WTC11 (cell line): ENCODE data around the gene VPS35L. TPM values are rescaled to one million over a fixed set of nuclear protein-coding genes. Genes with fewer than 3 reads are reported as not detected.

Experiments
- ATF1 ChIP-seq: sonication (generic); formaldehyde crosslinking; IDR thresholded peaks from 2 replicates; pipeline ENCODE4 v1.8.1; 2023; ENCODE audit warnings: mild to moderate bottlenecking, moderate library complexity, missing genetic modification reagents
- ESRRA ChIP-seq: sonication (generic); formaldehyde crosslinking; IDR thresholded peaks from 2 replicates; pipeline ENCODE4 v1.8.1; 2022; ENCODE audit warnings: mild to moderate bottlenecking, missing genetic modification reagents, borderline replicate concordance
- ETV6 ChIP-seq: sonication (generic); formaldehyde crosslinking; IDR thresholded peaks from 2 replicates; pipeline ENCODE4 v1.8.1; 2022; ENCODE audit warnings: mild to moderate bottlenecking, missing genetic modification reagents
- GRHL2 ChIP-seq: fragments of 250-450 bp; sonication (Bioruptor Pico); IDR thresholded peaks from 2 replicates; pipeline ENCODE4 v1.8.0; 2022; ENCODE audit warnings: mild to moderate bottlenecking, moderate library complexity; ENCODE audit not compliant: insufficient replicate concordance, severe bottlenecking
- JAZF1 ChIP-seq: fragments of 250-450 bp; sonication (Bioruptor Pico); IDR thresholded peaks from 2 replicates; pipeline ENCODE4 v1.9.0; 2021; ENCODE audit warnings: moderate library complexity, mild to moderate bottlenecking, inconsistent platforms
- RELA ChIP-seq: sonication (generic); formaldehyde crosslinking; IDR thresholded peaks from 2 replicates; pipeline ENCODE4 v1.8.1; 2022; ENCODE audit warnings: missing genetic modification reagents, mild to moderate bottlenecking, borderline replicate concordance
- RORB ChIP-seq: fragments of 250-450 bp; sonication (Bioruptor Pico); IDR thresholded peaks from 2 replicates; pipeline ENCODE4 v1.9.0; 2021; ENCODE audit warnings: mild to moderate bottlenecking
- SMAD3 ChIP-seq: sonication (generic); formaldehyde crosslinking; IDR thresholded peaks from 2 replicates; pipeline ENCODE4 v1.8.0; 2022; ENCODE audit warnings: missing genetic modification reagents, mild to moderate bottlenecking, borderline replicate concordance
- TP53 ChIP-seq: sonication (generic); formaldehyde crosslinking; IDR thresholded peaks from 2 replicates; pipeline ENCODE4 v1.8.1; 2023; ENCODE audit warnings: mild to moderate bottlenecking, missing genetic modification reagents
- ZNF281 ChIP-seq: sonication (generic); formaldehyde crosslinking; IDR thresholded peaks from 2 replicates; pipeline ENCODE4 v1.8.0; 2023; ENCODE audit warnings: mild to moderate bottlenecking, missing genetic modification reagents
- ZNF396 ChIP-seq: fragments of 250-450 bp; sonication (Bioruptor Pico); IDR thresholded peaks from 2 replicates; pipeline ENCODE4 v1.8.0; 2021; ENCODE audit warnings: mild to moderate bottlenecking, moderate library complexity, borderline replicate concordance
- total RNA-seq: library from RNA; stranded (reverse); gene quantifications from 3 replicates; pipeline ENCODE4 v1.2.3, GENCODE V29; 2021
- TF ChIP-seq, protein P1 (sequence below): sonication (generic); formaldehyde crosslinking; IDR thresholded peaks from 2 replicates; pipeline ENCODE4 v1.8.1; 2023; ENCODE audit warnings: mild to moderate bottlenecking, missing genetic modification reagents, borderline replicate concordance
- TF ChIP-seq, protein P2 (sequence below): fragments of 250-450 bp; sonication (Bioruptor Pico); conservative IDR thresholded peaks from 2 replicates; pipeline ENCODE4 v1.9.0; 2021; ENCODE audit warnings: mild to moderate bottlenecking
- TF ChIP-seq, protein P3 (sequence below): fragments of 200-600 bp; IDR thresholded peaks from 2 replicates; pipeline ENCODE4 v1.8.0; 2022; ENCODE audit warnings: antibody characterized with exemption
- TF ChIP-seq, protein P4 (sequence below): sonication (generic); formaldehyde crosslinking; IDR thresholded peaks from 2 replicates; pipeline ENCODE4 v1.8.1; 2023; ENCODE audit warnings: mild to moderate bottlenecking, missing genetic modification reagents, moderate library complexity
- TF ChIP-seq, protein P5 (sequence below): fragments of 250-450 bp; sonication (Bioruptor Pico); IDR thresholded peaks from 2 replicates; pipeline ENCODE4 v1.9.0; 2021; ENCODE audit warnings: moderate library complexity, mild to moderate bottlenecking, inconsistent platforms, borderline replicate concordance
- TF ChIP-seq, protein P6 (sequence below): fragments of 250-450 bp; sonication (Bioruptor Pico); IDR thresholded peaks from 2 replicates; pipeline ENCODE4 v1.9.0; 2021; ENCODE audit warnings: mild to moderate bottlenecking, borderline replicate concordance
- TF ChIP-seq, protein P7 (sequence below): sonication (generic); formaldehyde crosslinking; IDR thresholded peaks from 2 replicates; pipeline ENCODE4 v1.8.1; 2022; ENCODE audit warnings: missing genetic modification reagents, borderline replicate concordance

VPS35L gene
- total RNA-seq, 1 experiment from 2014 or later, result 59.7 TPM

GRCh38 chr16:19717741-19718623 is 162.5 kb downstream of the VPS35L start, which contains the start of the genes IQCK and KNOP1 (continued):
- TF ChIP-seq ATF1 (CRISPR knock-in tag), result no peak
- TF ChIP-seq, protein P1, sequence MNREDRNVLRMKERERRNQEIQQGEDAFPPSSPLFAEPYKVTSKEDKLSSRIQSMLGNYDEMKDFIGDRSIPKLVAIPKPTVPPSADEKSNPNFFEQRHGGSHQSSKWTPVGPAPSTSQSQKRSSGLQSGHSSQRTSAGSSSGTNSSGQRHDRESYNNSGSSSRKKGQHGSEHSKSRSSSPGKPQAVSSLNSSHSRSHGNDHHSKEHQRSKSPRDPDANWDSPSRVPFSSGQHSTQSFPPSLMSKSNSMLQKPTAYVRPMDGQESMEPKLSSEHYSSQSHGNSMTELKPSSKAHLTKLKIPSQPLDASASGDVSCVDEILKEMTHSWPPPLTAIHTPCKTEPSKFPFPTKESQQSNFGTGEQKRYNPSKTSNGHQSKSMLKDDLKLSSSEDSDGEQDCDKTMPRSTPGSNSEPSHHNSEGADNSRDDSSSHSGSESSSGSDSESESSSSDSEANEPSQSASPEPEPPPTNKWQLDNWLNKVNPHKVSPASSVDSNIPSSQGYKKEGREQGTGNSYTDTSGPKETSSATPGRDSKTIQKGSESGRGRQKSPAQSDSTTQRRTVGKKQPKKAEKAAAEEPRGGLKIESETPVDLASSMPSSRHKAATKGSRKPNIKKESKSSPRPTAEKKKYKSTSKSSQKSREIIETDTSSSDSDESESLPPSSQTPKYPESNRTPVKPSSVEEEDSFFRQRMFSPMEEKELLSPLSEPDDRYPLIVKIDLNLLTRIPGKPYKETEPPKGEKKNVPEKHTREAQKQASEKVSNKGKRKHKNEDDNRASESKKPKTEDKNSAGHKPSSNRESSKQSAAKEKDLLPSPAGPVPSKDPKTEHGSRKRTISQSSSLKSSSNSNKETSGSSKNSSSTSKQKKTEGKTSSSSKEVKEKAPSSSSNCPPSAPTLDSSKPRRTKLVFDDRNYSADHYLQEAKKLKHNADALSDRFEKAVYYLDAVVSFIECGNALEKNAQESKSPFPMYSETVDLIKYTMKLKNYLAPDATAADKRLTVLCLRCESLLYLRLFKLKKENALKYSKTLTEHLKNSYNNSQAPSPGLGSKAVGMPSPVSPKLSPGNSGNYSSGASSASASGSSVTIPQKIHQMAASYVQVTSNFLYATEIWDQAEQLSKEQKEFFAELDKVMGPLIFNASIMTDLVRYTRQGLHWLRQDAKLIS (CRISPR knock-in tag), result no peak
- TF ChIP-seq, protein P2, sequence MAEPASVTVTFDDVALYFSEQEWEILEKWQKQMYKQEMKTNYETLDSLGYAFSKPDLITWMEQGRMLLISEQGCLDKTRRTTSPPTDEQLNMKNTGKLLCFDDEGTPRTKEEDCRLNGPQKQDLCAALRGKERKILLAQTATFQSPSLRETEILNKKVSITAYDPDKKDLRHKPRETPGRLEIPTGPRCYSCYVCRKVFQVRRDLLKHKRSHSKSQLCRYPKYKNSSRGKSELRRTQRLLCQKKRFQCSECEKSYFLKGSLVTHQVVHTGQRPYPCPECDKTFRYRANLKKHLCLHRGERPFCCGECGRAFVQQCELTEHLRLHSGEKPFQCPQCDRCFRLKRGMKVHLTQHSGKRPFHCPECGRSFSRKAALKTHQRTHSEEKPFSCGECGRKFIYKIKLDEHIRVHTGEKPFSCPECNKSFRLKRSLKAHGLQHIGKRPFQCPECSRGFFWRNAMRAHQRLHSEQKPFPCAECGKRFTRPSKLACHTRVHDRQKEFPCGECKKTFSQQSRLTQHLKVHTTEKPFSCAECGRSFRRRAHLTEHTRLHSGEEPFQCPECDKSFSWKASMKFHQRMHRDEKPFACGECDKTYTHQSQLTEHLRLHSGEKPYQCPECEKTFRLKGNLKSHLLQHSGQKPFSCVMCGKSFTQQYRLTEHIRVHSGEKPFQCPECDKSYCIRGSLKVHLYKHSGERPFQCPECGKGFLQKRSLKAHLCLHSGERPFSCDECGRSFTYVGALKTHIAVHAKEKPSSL (CRISPR knock-in tag), result no peak
- no peak for TF ChIP-seq ZNF281 (CRISPR knock-in tag)
- TF ChIP-seq TP53 (CRISPR knock-in tag), result peak; percentile 58; the same call in 1 of the 2 replicates
- no peak for TF ChIP-seq ESRRA
- no peak for TF ChIP-seq JAZF1 (CRISPR knock-in tag)
- TF ChIP-seq, protein P3, sequence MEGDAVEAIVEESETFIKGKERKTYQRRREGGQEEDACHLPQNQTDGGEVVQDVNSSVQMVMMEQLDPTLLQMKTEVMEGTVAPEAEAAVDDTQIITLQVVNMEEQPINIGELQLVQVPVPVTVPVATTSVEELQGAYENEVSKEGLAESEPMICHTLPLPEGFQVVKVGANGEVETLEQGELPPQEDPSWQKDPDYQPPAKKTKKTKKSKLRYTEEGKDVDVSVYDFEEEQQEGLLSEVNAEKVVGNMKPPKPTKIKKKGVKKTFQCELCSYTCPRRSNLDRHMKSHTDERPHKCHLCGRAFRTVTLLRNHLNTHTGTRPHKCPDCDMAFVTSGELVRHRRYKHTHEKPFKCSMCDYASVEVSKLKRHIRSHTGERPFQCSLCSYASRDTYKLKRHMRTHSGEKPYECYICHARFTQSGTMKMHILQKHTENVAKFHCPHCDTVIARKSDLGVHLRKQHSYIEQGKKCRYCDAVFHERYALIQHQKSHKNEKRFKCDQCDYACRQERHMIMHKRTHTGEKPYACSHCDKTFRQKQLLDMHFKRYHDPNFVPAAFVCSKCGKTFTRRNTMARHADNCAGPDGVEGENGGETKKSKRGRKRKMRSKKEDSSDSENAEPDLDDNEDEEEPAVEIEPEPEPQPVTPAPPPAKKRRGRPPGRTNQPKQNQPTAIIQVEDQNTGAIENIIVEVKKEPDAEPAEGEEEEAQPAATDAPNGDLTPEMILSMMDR, result no peak
- no peak for TF ChIP-seq RORB (CRISPR knock-in tag)
- no peak for TF ChIP-seq ZNF396 (CRISPR knock-in tag)
- peak; percentile 87 for TF ChIP-seq ETV6 (CRISPR knock-in tag)
- TF ChIP-seq SMAD3, result peak; percentile 62; the same call in 1 of the 2 replicates
- TF ChIP-seq, protein P4, sequence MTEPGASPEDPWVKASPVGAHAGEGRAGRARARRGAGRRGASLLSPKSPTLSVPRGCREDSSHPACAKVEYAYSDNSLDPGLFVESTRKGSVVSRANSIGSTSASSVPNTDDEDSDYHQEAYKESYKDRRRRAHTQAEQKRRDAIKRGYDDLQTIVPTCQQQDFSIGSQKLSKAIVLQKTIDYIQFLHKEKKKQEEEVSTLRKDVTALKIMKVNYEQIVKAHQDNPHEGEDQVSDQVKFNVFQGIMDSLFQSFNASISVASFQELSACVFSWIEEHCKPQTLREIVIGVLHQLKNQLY (CRISPR knock-in tag), result no peak
- TF ChIP-seq GRHL2 (CRISPR knock-in tag), result no peak
- TF ChIP-seq, protein P5, sequence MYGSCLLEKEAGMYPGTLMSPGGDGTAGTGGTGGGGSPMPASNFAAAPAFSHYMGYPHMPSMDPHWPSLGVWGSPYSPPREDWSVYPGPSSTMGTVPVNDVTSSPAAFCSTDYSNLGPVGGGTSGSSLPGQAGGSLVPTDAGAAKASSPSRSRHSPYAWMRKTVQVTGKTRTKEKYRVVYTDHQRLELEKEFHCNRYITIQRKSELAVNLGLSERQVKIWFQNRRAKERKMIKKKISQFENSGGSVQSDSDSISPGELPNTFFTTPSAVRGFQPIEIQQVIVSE (CRISPR knock-in tag), result no peak
- TF ChIP-seq, protein P6, sequence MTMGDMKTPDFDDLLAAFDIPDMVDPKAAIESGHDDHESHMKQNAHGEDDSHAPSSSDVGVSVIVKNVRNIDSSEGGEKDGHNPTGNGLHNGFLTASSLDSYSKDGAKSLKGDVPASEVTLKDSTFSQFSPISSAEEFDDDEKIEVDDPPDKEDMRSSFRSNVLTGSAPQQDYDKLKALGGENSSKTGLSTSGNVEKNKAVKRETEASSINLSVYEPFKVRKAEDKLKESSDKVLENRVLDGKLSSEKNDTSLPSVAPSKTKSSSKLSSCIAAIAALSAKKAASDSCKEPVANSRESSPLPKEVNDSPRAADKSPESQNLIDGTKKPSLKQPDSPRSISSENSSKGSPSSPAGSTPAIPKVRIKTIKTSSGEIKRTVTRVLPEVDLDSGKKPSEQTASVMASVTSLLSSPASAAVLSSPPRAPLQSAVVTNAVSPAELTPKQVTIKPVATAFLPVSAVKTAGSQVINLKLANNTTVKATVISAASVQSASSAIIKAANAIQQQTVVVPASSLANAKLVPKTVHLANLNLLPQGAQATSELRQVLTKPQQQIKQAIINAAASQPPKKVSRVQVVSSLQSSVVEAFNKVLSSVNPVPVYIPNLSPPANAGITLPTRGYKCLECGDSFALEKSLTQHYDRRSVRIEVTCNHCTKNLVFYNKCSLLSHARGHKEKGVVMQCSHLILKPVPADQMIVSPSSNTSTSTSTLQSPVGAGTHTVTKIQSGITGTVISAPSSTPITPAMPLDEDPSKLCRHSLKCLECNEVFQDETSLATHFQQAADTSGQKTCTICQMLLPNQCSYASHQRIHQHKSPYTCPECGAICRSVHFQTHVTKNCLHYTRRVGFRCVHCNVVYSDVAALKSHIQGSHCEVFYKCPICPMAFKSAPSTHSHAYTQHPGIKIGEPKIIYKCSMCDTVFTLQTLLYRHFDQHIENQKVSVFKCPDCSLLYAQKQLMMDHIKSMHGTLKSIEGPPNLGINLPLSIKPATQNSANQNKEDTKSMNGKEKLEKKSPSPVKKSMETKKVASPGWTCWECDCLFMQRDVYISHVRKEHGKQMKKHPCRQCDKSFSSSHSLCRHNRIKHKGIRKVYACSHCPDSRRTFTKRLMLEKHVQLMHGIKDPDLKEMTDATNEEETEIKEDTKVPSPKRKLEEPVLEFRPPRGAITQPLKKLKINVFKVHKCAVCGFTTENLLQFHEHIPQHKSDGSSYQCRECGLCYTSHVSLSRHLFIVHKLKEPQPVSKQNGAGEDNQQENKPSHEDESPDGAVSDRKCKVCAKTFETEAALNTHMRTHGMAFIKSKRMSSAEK (CRISPR knock-in tag), result no peak
- peak; percentile 36; the same call in 1 of the 2 replicates for TF ChIP-seq RELA (CRISPR knock-in tag)
- TF ChIP-seq, protein P7, sequence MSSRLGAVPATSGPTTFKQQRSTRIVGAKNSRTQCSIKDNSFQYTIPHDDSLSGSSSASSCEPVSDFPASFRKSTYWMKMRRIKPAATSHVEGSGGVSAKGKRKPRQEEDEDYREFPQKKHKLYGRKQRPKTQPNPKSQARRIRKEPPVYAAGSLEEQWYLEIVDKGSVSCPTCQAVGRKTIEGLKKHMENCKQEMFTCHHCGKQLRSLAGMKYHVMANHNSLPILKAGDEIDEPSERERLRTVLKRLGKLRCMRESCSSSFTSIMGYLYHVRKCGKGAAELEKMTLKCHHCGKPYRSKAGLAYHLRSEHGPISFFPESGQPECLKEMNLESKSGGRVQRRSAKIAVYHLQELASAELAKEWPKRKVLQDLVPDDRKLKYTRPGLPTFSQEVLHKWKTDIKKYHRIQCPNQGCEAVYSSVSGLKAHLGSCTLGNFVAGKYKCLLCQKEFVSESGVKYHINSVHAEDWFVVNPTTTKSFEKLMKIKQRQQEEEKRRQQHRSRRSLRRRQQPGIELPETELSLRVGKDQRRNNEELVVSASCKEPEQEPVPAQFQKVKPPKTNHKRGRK (CRISPR knock-in tag), result no peak
